Stimulated activated CD4-positive, alpha-beta T cell treated with anti-CD3 and anti-CD28 coated beads, TNF-alpha, amount 100 ng/mL, for 48 hours (primary cell): ENCODE measurements around the gene PABPC3.

Experiments used
- DNase-seq, 3 donors: peaks; one replicate each; pipeline ENCODE4 v3.0.0-alpha.2; 2020; ENCODE audit warnings: low read depth in 3 of 3

PABPC3 gene

GRCh38 chr13:25095851-25096453 lies at the start of gene PABPC3:
Gene PABPC3 (plus strand): TSS chr13:25096136. CDS start chr13:25096199, 63 bp downstream.
- DNase-seq: no peak

- no peak for DNase-seq
These were observed 49.5 kb upstream of the PABPC3 start for GRCh38 chr13:25046274-25046984.

DNA sequence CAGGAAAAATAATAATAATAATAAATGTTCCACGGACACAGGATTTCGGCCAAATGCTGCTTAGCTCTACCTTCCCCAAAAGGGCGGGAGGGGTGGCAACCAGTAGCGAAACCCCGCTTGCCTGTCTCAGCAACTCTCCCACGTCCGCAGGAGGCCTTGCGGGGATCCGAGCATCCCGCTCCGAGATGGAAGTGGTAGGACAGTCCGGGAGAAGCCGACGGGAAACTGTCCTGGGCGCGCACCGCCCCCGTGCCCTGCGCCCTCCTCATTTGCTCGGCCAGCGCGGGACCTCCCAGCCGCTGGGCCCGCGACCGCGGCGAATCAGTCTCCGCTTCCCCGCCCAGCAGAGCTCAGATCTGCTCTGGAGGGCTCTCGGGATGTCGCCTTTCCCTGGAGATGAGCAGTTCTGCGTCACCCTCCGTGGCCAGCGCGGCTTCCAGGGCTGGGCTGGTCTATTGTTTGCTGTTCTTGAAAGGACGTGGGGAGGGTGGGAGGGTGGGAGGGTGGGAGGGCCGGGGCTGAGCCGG lies 48.9 kb upstream of the PABPC3 start:
- no peak for DNase-seq

DNA sequence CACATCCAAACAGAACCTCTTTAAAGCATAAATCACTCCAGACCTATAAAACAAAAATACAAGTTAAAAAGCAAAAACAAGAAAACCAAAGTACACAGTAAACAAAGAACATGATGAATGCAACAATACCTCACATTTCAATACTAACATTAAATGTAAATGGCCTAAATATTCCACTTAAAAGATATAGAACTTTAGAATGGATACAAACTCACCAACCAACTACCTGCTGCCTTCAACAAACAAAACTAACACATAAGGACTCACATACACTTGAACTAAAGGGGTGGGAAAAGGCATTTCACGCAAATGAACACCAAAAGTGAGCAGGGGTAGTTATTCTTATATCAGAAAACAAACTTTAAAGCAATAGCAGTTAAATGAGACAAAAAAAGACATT lies 44.9 kb upstream of the PABPC3 start:
- no peak for DNase-seq

GRCh38 chr13:25059166-25059565 lies 36.8 kb upstream of the PABPC3 start:
- no peak for DNase-seq

DNA sequence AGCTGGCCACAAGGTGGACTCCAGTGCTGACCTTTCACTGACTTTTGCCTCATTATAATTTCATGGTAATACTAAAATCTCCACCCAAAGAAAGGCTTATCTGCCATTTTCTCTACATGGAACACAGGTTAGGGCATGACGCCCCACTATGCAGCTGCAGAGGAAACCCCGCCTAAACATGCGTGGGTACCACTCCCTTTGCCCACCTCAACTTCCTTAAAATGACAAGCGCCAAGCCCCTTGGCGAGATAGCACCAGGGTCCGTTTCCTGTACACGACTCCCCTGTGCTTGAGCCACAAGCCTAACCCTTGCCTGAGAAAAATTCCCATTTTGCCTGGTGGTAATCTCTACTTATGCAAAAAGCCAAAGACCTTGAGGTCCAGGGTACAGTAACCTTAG lies 36.0 kb upstream of the PABPC3 start:
- no peak for DNase-seq

DNA sequence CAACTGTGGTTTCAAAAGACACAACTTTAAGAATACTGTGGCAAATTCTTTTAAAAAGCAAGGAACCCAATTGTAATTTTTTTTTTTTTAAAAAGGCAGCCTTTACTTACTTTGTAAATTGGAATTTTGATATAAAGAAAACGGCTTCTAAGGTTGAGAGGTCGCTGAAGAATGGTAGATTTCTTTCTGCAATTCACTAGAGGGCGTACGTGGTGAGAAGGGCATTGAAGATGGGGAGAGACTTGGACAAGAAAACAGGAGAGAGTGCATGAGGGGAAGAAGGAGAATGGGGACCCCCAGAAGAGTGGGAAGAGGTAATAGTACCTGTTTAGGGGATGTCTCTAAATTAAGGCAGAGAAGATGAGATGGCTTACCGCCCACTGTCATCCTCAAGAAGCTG lies 33.5 kb upstream of the PABPC3 start:
- DNase-seq: no peak

GRCh38 chr13:25064396-25064795 lies 31.5 kb upstream of the PABPC3 start:
- no peak for DNase-seq

DNA sequence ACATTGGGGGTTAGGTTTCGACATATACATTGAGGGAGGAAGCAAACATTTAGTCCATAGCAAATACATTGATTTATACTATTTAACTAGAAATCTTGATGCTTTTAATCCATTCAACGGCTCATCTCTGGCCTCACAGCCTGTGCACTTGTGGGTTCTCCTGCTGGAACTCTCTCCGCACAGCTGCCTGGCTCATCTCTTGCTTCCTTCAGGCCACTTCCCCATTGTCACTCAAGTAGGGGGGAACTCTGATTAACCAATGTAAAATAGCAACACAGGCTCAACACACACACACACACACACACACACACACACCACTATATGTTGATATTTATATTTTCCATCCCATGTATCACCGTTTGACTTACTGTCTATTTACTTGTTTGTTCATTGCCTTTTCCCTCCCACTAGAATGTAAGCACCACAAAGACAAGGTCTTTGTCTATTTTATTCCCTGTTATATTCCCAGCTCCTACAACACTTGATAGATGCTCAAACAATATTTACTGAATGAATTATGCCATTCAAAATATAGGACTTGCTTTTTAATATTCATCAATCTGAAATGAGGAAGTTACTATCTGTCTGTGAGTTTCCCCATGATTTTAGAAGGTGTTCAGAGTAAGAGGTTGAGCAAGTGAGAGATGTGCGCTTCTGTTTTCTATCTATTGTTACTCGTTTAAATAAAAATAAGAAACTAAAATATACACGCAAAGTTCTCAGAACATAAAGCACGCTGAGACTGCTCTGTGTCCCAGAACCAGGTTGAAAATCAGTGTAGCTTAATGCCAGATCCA lies 29.8 kb upstream of the PABPC3 start:
- DNase-seq: no peak

- DNase-seq: no peak
These were observed 28.9 kb upstream of the PABPC3 start for GRCh38 chr13:25067064-25067463.

- DNase-seq: no peak
These were observed 27.1 kb upstream of the PABPC3 start for GRCh38 chr13:25068810-25069209.

DNA sequence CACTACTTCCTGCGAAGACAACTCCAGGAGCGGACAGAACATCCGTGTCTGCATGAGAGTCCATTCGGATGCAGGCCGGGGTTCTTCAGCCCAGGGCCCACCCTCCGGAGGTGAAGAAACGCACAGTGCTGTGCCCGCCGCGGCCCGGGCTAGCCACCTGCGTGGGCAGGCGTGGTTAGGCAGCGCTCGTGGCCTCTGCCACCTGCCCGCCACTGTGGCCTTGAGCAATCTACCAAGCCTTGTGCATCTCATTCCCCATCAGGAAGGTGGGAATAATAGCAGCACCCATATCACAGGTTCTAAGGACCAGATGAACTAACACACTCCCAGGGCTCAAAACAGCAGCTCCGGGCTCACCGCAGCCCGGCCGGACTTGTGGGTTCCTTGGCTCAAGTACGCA lies 26.7 kb upstream of the PABPC3 start:
- DNase-seq: no peak

- no peak for DNase-seq
These were observed 26.0 kb upstream of the PABPC3 start for GRCh38 chr13:25069911-25070310.

DNA sequence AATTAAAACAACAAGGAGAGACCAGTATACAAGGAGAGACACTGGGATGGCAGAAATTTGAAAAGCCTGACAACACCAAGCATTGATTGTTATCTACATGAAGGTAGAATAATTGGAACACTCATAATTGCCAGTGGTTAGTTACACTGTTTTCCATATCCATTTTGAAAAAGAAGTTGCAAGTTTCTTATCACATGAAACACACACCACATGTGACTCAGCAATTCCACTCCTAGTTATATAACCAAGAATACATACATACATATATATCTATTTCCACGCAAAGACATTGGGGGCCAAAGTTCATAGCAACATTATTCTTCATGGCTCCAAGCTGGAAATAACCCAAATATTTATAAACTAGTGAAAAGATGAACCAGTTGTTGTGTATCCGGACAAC lies 15.2 kb upstream of the PABPC3 start:
- DNase-seq: no peak

GRCh38 chr13:25084096-25084495 lies 11.8 kb upstream of the PABPC3 start:
- DNase-seq: no peak

DNA sequence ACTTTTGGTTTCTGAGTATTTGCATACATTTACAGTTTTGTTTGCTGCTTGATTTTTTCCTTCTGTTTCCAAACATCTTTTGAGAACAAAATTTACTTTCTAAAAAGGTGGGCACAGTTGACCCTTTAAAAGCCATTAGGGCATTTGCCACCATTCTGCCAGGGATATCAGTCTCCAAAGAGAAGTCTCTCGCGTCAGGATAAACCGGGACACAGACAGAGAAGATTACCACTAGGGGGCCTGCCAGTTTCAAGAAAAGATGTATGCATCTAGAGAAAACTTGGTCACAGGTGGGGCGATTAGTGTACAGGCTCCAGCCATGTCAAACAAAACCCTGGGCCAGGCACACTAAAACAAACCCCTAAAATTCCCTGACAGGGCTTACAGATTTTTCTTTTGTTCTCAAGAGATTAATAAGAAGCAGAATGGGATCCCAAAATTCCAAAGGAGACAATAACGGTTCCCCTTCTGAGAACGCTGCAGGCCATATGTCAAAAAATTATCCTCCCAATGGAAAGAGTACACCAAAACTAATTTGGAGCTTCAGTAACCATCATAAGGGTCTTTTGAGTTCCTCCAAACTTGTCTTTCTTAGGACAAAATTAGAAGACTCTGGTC lies 10.7 kb upstream of the PABPC3 start:
- peak in 1 of 3 donors; percentile 2 for DNase-seq

- DNase-seq: no peak
These were observed 7.2 kb upstream of the PABPC3 start for GRCh38 chr13:25088562-25089221.

GRCh38 chr13:25097426-25097825 lies 1.5 kb downstream of the PABPC3 start:
- no peak for DNase-seq

DNA sequence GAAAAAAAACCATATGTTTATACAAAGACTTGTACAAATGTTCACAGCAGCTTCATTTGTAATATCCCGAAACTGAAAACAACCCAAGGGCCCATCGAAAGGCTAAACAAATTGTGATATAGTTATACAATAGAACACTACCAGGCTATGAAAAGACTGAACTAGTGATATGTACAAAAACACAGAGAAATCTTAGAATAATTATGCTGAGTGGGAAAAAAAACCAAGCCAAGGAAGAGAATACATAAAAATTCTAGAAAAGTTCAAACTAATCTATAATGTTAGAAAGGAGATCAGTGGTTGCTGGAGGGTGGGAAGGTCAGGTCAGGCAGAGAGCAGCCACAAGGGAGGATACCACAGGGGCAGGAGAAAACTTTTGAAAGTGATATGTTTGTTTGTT lies 7.8 kb downstream of the PABPC3 start:
- no peak for DNase-seq

GRCh38 chr13:25109341-25109740 lies 13.4 kb downstream of the PABPC3 start:
- DNase-seq: no peak

- DNase-seq: no peak
These were observed 15.1 kb downstream of the PABPC3 start for GRCh38 chr13:25110956-25111584.
